IPS-18a (cell line): ENCODE measurements around the gene OSGIN1.

Experiments
- H3K27ac ChIP-seq: one replicate; pipeline ENCODE4 v1.5.1; 2013; ENCODE audit warnings: low read length
- H3K27me3 ChIP-seq: one replicate; pipeline ENCODE4 v1.6.1; 2013; ENCODE audit warnings: mild to moderate bottlenecking, low read length; ENCODE audit not compliant: control insufficient read depth, insufficient read depth
- H3K36me3 ChIP-seq: one replicate; pipeline ENCODE4 v1.6.1; 2013; ENCODE audit warnings: low read depth, low read length; ENCODE audit not compliant: control insufficient read depth
- H3K4me1 ChIP-seq: one replicate; pipeline ENCODE4 v1.6.1; 2013; ENCODE audit warnings: low read depth, low read length; ENCODE audit not compliant: control insufficient read depth
- H3K4me3 ChIP-seq: one replicate; pipeline ENCODE4 v1.5.1; 2013; ENCODE audit warnings: low read length
- H3K9ac ChIP-seq: one replicate; pipeline ENCODE4 v1.6.1; 2013; ENCODE audit warnings: mild to moderate bottlenecking, low read length, moderate library complexity
- H3K9me3 ChIP-seq: one replicate; pipeline ENCODE4 v1.6.1; 2013; ENCODE audit warnings: low read depth, low read length; ENCODE audit not compliant: control insufficient read depth

The OSGIN1 gene

DNA sequence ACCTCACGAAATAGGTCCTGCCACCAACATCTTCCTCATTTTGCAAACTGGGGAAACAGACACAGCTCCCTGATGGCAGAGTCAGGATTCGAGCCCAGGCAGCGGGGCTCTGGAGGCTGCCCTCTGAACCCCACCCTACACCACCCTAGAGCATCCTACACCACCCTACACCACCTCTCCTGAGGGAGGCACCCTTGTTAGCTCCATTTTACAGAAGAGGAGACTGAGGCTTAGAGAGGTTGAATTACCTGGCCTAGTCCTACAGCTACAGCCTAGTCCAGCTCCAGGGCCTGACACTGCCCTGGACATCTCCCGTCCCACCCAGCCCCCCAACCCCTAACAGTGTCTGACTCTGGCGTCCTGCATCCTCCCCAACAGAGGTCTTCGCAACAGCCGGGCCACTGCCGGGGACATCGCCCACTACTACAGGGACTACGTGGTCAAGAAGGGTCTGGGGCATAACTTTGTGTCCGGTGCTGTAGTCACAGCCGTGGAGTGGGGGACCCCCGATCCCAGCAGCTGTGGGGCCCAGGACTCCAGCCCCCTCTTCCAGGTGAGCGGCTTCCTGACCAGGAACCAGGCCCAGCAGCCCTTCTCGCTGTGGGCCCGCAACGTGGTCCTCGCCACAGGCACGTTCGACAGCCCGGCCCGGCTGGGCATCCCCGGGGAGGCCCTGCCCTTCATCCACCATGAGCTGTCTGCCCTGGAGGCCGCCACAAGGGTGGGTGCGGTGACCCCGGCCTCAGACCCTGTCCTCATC is 11.8 kb downstream of the OSGIN1 start:
- no peak overlapping the region for H3K9ac ChIP-seq
- H3K4me1 ChIP-seq: no peaks in the 10 kb centered on the region
- no peak overlapping the region for H3K27ac ChIP-seq
- H3K9me3 ChIP-seq: no peaks in the 10 kb centered on the region
- H3K36me3 ChIP-seq: no peaks in the 10 kb centered on the region
- no peak overlapping the region for H3K4me3 ChIP-seq
- peaks cover 10% of the 10 kb centered on the region for H3K27me3 ChIP-seq

DNA sequence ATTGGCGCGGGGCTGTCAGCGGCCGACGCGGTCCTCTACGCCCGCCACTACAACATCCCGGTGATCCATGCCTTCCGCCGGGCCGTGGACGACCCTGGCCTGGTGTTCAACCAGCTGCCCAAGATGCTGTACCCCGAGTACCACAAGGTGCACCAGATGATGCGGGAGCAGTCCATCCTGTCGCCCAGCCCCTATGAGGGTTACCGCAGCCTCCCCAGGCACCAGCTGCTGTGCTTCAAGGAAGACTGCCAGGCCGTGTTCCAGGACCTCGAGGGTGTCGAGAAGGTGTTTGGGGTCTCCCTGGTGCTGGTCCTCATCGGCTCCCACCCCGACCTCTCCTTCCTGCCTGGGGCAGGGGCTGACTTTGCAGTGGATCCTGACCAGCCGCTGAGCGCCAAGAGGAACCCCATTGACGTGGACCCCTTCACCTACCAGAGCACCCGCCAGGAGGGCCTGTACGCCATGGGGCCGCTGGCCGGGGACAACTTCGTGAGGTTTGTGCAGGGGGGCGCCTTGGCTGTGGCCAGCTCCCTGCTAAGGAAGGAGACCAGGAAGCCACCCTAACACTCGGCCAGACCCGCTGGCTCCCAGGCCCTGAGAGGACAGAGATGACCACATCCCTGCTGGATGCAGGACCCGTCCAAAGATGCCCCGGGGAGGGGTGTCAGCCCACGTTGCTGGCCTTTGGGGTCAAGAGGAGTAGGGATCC is 12.6 kb downstream of the OSGIN1 start:
- Histone ChIP-seq H3K27ac (no peak overlapping the region), H3K27me3 (peaks cover 13% of the 10 kb centered on the region), H3K36me3 (no peaks in the 10 kb centered on the region), H3K4me1 (no peaks in the 10 kb centered on the region), H3K4me3 (no peak overlapping the region), H3K9ac (no peak overlapping the region), H3K9me3 (no peaks in the 10 kb centered on the region)

DNA sequence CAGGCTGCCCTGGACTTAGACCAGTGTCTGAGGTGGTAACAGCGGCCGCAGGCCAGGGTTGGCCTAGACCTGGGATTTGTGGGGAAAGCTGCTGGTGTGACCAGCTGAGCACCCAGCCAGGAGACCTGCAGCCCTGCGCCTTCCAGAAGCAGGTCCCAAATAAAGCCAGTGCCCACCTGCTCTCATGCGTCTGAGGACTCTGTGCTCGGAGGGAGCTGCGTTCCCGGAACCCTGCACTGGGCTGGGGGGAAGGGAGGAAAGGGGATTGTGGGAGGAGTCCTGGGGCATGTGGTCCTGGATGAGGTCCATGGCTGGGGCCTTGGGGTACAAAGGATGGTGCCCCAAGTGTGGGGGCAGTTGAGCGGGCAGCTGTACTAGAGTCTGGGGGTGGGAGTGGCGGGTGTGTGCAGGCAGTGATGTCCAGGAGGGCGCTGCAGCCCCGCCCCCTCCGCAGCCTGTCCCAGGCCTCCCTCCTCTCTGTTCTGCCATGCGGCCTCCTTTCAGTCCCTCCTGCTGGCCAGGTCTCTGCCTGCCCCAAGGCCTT is 13.2 kb downstream of the OSGIN1 start:
- Histone ChIP-seq H3K4me3 (no peak overlapping the region), H3K36me3 (no peaks in the 10 kb centered on the region), H3K27ac (no peak overlapping the region), H3K27me3 (peaks cover 13% of the 10 kb centered on the region), H3K9me3 (no peaks in the 10 kb centered on the region), H3K4me1 (no peaks in the 10 kb centered on the region), H3K9ac (no peak overlapping the region)

DNA sequence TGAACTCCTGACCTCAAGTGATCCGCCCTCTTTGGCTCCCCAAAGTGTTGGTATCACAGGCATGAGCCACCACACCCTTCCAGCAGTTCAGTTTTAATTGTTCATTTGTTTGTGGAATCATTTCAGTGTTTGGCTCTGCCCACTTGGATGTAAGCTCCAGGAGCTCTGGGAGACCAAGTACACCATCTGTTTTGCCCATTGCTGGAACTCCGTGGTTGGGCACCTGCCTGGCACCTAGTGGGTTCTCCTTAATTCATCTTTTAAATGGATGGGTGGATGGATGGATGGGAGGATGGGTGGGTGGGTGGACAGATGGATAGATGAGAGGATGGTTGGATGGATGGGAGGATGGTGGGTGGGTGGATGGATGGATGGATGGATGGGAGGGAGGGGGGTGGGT is 14.1 kb downstream of the OSGIN1 start:
- H3K27me3 ChIP-seq: peaks cover 13% of the 10 kb centered on the region
- no peaks in the 10 kb centered on the region for H3K36me3 ChIP-seq
- H3K9me3 ChIP-seq: no peaks in the 10 kb centered on the region
- H3K4me1 ChIP-seq: no peaks in the 10 kb centered on the region
- H3K27ac ChIP-seq: no peak overlapping the region
- no peak overlapping the region for H3K9ac ChIP-seq
- no peak overlapping the region for H3K4me3 ChIP-seq

DNA sequence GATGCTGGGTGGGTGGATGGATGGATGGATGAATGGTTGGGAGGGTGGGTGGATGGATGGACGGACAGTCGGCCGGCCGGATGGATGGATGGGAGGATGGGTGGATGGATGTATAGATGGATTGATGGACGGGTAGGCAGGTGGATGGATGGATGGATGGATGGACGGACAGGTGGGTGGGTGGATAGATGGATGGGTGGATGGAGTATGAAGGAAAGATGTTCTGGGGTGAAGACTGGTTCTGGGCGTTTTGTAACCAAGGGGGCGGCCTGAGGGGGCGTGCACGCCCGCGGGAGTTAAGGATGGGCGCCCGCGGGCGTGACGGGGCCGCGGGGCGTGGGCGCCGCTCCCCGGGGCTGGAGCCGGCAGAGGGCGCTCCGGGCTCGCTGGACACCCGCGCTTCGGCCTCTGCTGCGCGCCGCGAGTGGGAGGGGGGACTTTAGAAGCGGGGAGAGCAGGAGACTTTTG is 14.8 kb downstream of the OSGIN1 start, which contains the start of gene NECAB2:
NECAB2 (plus strand) TSS at position 407 of the 468 bp plus-strand sequence. CDS start 405 bp downstream, outside the sequence.
- peak within 1 kb of the TSS; percentile 60 for H3K4me3 ChIP-seq

GRCh38 chr16:83968306-83968851 is 15.3 kb downstream of the OSGIN1 start:
- Histone ChIP-seq H3K4me3 (peak overlapping the region; percentile 60), H3K27me3 (peaks cover 13% of the 10 kb centered on the region), H3K27ac (no peak overlapping the region), H3K36me3 (no peaks in the 10 kb centered on the region), H3K4me1 (no peaks in the 10 kb centered on the region), H3K9ac (no peak overlapping the region), H3K9me3 (no peaks in the 10 kb centered on the region)

More for the DNA sequence above, 14.8 kb downstream of the OSGIN1 start, which contains the start of gene NECAB2:
- Histone ChIP-seq H3K9me3 (no peaks in the 10 kb centered on the region), H3K27me3 (peaks cover 13% of the 10 kb centered on the region), H3K9ac (no peak within 1 kb of the TSS), H3K36me3 (no peaks in the 10 kb centered on the region), H3K27ac (no peak within 1 kb of the TSS), H3K4me1 (no peaks in the 10 kb centered on the region)

- Histone ChIP-seq H3K36me3 (no peaks in the 10 kb centered on the region), H3K4me3 (peak overlapping the region; percentile 60), H3K27me3 (peaks cover 13% of the 10 kb centered on the region), H3K9me3 (no peaks in the 10 kb centered on the region), H3K4me1 (no peaks in the 10 kb centered on the region), H3K27ac (no peak overlapping the region), H3K9ac (no peak overlapping the region)
These were observed 16.0 kb downstream of the OSGIN1 start for GRCh38 chr16:83968891-83969649.

GRCh38 chr16:83969771-83970429 is 16.9 kb downstream of the OSGIN1 start:
- H3K9ac ChIP-seq: no peak overlapping the region
- H3K9me3 ChIP-seq: no peaks in the 10 kb centered on the region
- H3K27me3 ChIP-seq: peaks cover 13% of the 10 kb centered on the region
- H3K4me1 ChIP-seq: no peaks in the 10 kb centered on the region
- H3K36me3 ChIP-seq: no peaks in the 10 kb centered on the region
- peak overlapping the region; percentile 17 for H3K4me3 ChIP-seq
- no peak overlapping the region for H3K27ac ChIP-seq

- H3K9ac ChIP-seq: no peak overlapping the region
- H3K9me3 ChIP-seq: no peaks in the 10 kb centered on the region
- no peaks in the 10 kb centered on the region for H3K36me3 ChIP-seq
- peaks cover 13% of the 10 kb centered on the region for H3K27me3 ChIP-seq
- no peak overlapping the region for H3K27ac ChIP-seq
- no peaks in the 10 kb centered on the region for H3K4me1 ChIP-seq
- no peak overlapping the region for H3K4me3 ChIP-seq
These were observed 17.4 kb downstream of the OSGIN1 start for GRCh38 chr16:83970430-83970815.

DNA sequence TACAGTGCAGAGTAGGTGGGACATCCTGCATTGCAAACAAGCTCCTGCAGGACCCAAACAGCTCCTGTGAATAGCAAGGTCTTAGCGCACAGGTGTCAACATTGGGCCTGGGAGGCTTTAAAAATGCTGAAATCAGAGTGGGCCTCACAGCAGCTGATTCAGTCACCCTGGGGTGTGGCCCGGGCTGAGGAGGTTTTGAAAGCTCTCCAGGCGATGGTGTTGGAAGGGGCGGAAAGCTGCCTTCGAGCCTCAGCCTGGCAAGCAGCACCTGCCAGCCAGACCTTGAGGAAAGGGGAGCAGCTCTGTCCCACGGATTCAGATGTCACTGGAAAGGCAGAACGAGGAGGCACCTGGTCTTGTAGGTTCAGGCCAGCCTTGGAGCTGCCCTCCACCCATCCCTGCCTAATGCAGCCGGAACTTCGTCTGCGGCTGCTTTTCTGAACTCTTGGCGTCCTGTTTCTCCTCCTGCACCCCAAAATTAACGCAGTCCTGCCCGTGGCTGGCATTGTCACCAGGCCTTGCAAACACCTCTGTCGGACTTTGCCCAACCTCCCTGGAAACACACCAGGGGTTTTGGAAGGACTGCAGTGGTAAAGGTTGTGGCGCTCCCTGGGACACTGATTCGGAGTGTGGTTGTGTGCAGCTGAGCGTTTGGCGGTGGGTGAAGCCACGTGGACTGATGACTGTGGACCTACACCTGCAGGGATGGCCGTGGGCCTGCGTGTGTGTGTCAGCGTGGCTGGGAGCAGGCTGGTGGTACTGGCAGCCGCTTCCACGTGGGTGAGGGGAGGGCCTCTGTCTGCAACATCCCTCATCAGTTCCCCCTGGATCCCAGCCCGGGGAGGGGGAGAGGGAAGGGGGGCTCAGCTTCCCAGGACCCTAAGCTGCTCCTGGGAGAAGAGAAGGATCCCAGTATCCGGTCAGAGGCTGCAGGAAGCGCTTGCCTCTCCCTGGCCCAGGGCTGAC is 18.4 kb downstream of the OSGIN1 start:
- H3K27ac ChIP-seq: no peak overlapping the region
- no peak overlapping the region for H3K4me3 ChIP-seq
- peaks cover 13% of the 10 kb centered on the region for H3K27me3 ChIP-seq
- no peaks in the 10 kb centered on the region for H3K4me1 ChIP-seq
- H3K9ac ChIP-seq: no peak overlapping the region
- no peaks in the 10 kb centered on the region for H3K36me3 ChIP-seq
- no peaks in the 10 kb centered on the region for H3K9me3 ChIP-seq
